SU-DHL-6 (cell line): Measurements from ENCODE around the gene KRT2.

ENCODE experiments used
- EZH2phosphoT487 ChIP-seq: fragments of 200-600 bp; sonication (generic), shearing (Covaris generic); conservative IDR thresholded peaks from 2 replicates; pipeline ENCODE4 v1.6.1; 2018; ENCODE audit warnings: mild to moderate bottlenecking, antibody characterized with exemption, low read length, moderate library complexity, mixed read lengths
- TF ChIP-seq, protein P1 (sequence below): fragments of 200-600 bp; sonication (generic); IDR thresholded peaks from one replicate; pipeline ENCODE4 v1.5.1; 2017; ENCODE audit warnings: antibody characterized with exemption, mild to moderate bottlenecking, low read length, moderate library complexity; ENCODE audit not compliant: insufficient read depth, poor library complexity, severe bottlenecking

DNA sequence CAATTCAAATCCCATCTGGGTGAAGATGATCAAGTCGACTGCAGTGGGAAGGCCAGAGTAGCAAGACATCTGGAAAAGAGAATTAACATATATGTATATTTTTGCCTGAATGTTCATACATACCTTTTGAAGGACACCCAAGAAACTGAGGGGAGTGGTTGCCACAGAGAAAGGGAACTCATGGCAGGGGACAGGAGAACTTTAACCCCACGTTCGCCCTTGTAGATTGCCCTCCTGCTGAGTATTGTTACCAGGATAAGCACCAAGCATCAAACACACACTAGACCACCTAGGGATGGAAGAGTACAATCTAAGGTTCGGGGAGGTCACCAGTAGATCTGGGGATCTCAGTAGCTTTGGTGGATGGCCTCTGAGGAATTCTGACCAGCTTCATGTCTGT is 18.5 kb upstream of the KRT2 start:
- TF ChIP-seq, protein P1, sequence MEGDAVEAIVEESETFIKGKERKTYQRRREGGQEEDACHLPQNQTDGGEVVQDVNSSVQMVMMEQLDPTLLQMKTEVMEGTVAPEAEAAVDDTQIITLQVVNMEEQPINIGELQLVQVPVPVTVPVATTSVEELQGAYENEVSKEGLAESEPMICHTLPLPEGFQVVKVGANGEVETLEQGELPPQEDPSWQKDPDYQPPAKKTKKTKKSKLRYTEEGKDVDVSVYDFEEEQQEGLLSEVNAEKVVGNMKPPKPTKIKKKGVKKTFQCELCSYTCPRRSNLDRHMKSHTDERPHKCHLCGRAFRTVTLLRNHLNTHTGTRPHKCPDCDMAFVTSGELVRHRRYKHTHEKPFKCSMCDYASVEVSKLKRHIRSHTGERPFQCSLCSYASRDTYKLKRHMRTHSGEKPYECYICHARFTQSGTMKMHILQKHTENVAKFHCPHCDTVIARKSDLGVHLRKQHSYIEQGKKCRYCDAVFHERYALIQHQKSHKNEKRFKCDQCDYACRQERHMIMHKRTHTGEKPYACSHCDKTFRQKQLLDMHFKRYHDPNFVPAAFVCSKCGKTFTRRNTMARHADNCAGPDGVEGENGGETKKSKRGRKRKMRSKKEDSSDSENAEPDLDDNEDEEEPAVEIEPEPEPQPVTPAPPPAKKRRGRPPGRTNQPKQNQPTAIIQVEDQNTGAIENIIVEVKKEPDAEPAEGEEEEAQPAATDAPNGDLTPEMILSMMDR, result no peak
- TF ChIP-seq EZH2phosphoT487, result no peak
